ENCODE measurements around the gene FAM24B.
"Not testable (repeated sequence)": the region's sequence is repeated elsewhere in the genome, so short reads cannot be mapped to it uniquely, and the experiment has no call there.

The FAM24B gene

GRCh38 chr10:122875843-122876466 is 3.4 kb downstream of the FAM24B start:
- H3K4me3 ChIP-seq (ENCODE audit: low read length): no peak overlapping the region
- no peaks in the 10 kb centered on the region for H3K27me3 ChIP-seq (ENCODE audit: control insufficient read depth, insufficient read depth, low read length)
- no peak overlapping the region for H3K9ac ChIP-seq (ENCODE audit: low read length)
- H3K36me3 ChIP-seq (ENCODE audit: control insufficient read depth, insufficient read depth, low read length): no peaks in the 10 kb centered on the region
- H3K4me1 ChIP-seq (ENCODE audit: control insufficient read depth, insufficient read depth, low read length): peaks cover 15% of the 10 kb centered on the region
- no peaks in the 10 kb centered on the region for H3K9me3 ChIP-seq (ENCODE audit: control insufficient read depth, low read length)

GRCh38 chr10:122871947-122872346 is 7.4 kb downstream of the FAM24B start:
- H3K4me3 ChIP-seq (ENCODE audit: low read length): not testable (repeated sequence)

GRCh38 chr10:122868768-122869167 is 10.6 kb downstream of the FAM24B start:
- H3K27me3 ChIP-seq (ENCODE audit: control insufficient read depth, insufficient read depth, low read length); H3K9me3 ChIP-seq (ENCODE audit: control insufficient read depth, low read length); H3K4me3 ChIP-seq (ENCODE audit: low read length); H3K9ac ChIP-seq (ENCODE audit: low read length); H3K36me3 ChIP-seq (ENCODE audit: control insufficient read depth, insufficient read depth, low read length); H3K4me1 ChIP-seq (ENCODE audit: control insufficient read depth, insufficient read depth, low read length): not testable (repeated sequence)

More at GRCh38 chr10:122871947-122872346, 7.4 kb downstream of the FAM24B start:
- H3K4me1 ChIP-seq (ENCODE audit: control insufficient read depth, insufficient read depth, low read length): peaks cover 10% of the 10 kb centered on the region
- not testable (repeated sequence) for H3K36me3 ChIP-seq (ENCODE audit: control insufficient read depth, insufficient read depth, low read length); H3K9me3 ChIP-seq (ENCODE audit: control insufficient read depth, low read length); H3K9ac ChIP-seq (ENCODE audit: low read length); H3K27me3 ChIP-seq (ENCODE audit: control insufficient read depth, insufficient read depth, low read length)

GRCh38 chr10:122866757-122867482 is 12.5 kb downstream of the FAM24B start:
- not testable (repeated sequence) for H3K4me3 ChIP-seq (ENCODE audit: low read length); H3K9me3 ChIP-seq (ENCODE audit: control insufficient read depth, low read length); H3K4me1 ChIP-seq (ENCODE audit: control insufficient read depth, insufficient read depth, low read length); H3K9ac ChIP-seq (ENCODE audit: low read length); H3K36me3 ChIP-seq (ENCODE audit: control insufficient read depth, insufficient read depth, low read length); H3K27me3 ChIP-seq (ENCODE audit: control insufficient read depth, insufficient read depth, low read length)

- H3K9me3 ChIP-seq (ENCODE audit: control insufficient read depth, low read length): no peaks in the 10 kb centered on the region
- H3K4me3 ChIP-seq (ENCODE audit: low read length): no peak overlapping the region
- no peak overlapping the region for H3K9ac ChIP-seq (ENCODE audit: low read length)
- H3K27me3 ChIP-seq (ENCODE audit: control insufficient read depth, insufficient read depth, low read length): no peaks in the 10 kb centered on the region
- no peaks in the 10 kb centered on the region for H3K4me1 ChIP-seq (ENCODE audit: control insufficient read depth, insufficient read depth, low read length)
- H3K36me3 ChIP-seq (ENCODE audit: control insufficient read depth, insufficient read depth, low read length): no peaks in the 10 kb centered on the region
Observed at GRCh38 chr10:122864901-122865300, 14.5 kb downstream of the FAM24B start.

GRCh38 chr10:122864194-122864592 is 15.2 kb downstream of the FAM24B start:
- H3K9ac ChIP-seq (ENCODE audit: low read length): no peak overlapping the region
- no peaks in the 10 kb centered on the region for H3K27me3 ChIP-seq (ENCODE audit: control insufficient read depth, insufficient read depth, low read length)
- no peak overlapping the region for H3K4me3 ChIP-seq (ENCODE audit: low read length)
- H3K9me3 ChIP-seq (ENCODE audit: control insufficient read depth, low read length): no peaks in the 10 kb centered on the region
- no peaks in the 10 kb centered on the region for H3K36me3 ChIP-seq (ENCODE audit: control insufficient read depth, insufficient read depth, low read length)
- H3K4me1 ChIP-seq (ENCODE audit: control insufficient read depth, insufficient read depth, low read length): no peaks in the 10 kb centered on the region

- Histone ChIP-seq H3K27me3 (ENCODE audit: control insufficient read depth, insufficient read depth, low read length) (no peaks in the 10 kb centered on the region), H3K4me1 (ENCODE audit: control insufficient read depth, insufficient read depth, low read length) (no peaks in the 10 kb centered on the region), H3K9ac (ENCODE audit: low read length) (no peak overlapping the region), H3K36me3 (ENCODE audit: control insufficient read depth, insufficient read depth, low read length) (no peaks in the 10 kb centered on the region), H3K4me3 (ENCODE audit: low read length) (no peak overlapping the region), H3K9me3 (ENCODE audit: control insufficient read depth, low read length) (no peaks in the 10 kb centered on the region)
Observed at GRCh38 chr10:122863216-122864193, 15.9 kb downstream of the FAM24B start.

GRCh38 chr10:122861711-122862161 is 17.6 kb downstream of the FAM24B start:
- no peaks in the 10 kb centered on the region for H3K4me1 ChIP-seq (ENCODE audit: control insufficient read depth, insufficient read depth, low read length)
- no peaks in the 10 kb centered on the region for H3K27me3 ChIP-seq (ENCODE audit: control insufficient read depth, insufficient read depth, low read length)
- H3K36me3 ChIP-seq (ENCODE audit: control insufficient read depth, insufficient read depth, low read length): no peaks in the 10 kb centered on the region
- no peak overlapping the region for H3K4me3 ChIP-seq (ENCODE audit: low read length)
- H3K9ac ChIP-seq (ENCODE audit: low read length): no peak overlapping the region
- H3K9me3 ChIP-seq (ENCODE audit: control insufficient read depth, low read length): no peaks in the 10 kb centered on the region

GRCh38 chr10:122859527-122859926 is 19.9 kb downstream of the FAM24B start:
- Histone ChIP-seq H3K4me3 (ENCODE audit: low read length) (no peak overlapping the region), H3K27me3 (ENCODE audit: control insufficient read depth, insufficient read depth, low read length) (no peaks in the 10 kb centered on the region), H3K9ac (ENCODE audit: low read length) (no peak overlapping the region), H3K4me1 (ENCODE audit: control insufficient read depth, insufficient read depth, low read length) (no peaks in the 10 kb centered on the region), H3K36me3 (ENCODE audit: control insufficient read depth, insufficient read depth, low read length) (no peaks in the 10 kb centered on the region), H3K9me3 (ENCODE audit: control insufficient read depth, low read length) (no peaks in the 10 kb centered on the region)

- not testable (repeated sequence) for H3K4me3 ChIP-seq (ENCODE audit: low read length); H3K4me1 ChIP-seq (ENCODE audit: control insufficient read depth, insufficient read depth, low read length); H3K9ac ChIP-seq (ENCODE audit: low read length); H3K27me3 ChIP-seq (ENCODE audit: control insufficient read depth, insufficient read depth, low read length); H3K9me3 ChIP-seq (ENCODE audit: control insufficient read depth, low read length); H3K36me3 ChIP-seq (ENCODE audit: control insufficient read depth, insufficient read depth, low read length)
Observed at GRCh38 chr10:122858042-122858441, 21.3 kb downstream of the FAM24B start.

GRCh38 chr10:122856902-122857301 is 22.5 kb downstream of the FAM24B start:
- Histone ChIP-seq H3K4me1 (ENCODE audit: control insufficient read depth, insufficient read depth, low read length) (no peaks in the 10 kb centered on the region), H3K9ac (ENCODE audit: low read length) (no peak overlapping the region), H3K36me3 (ENCODE audit: control insufficient read depth, insufficient read depth, low read length) (no peaks in the 10 kb centered on the region), H3K4me3 (ENCODE audit: low read length) (no peak overlapping the region), H3K27me3 (ENCODE audit: control insufficient read depth, insufficient read depth, low read length) (no peaks in the 10 kb centered on the region), H3K9me3 (ENCODE audit: control insufficient read depth, low read length) (no peaks in the 10 kb centered on the region)

GRCh38 chr10:122855745-122856144 is 23.6 kb downstream of the FAM24B start:
- H3K9ac ChIP-seq (ENCODE audit: low read length): no peak overlapping the region
- no peaks in the 10 kb centered on the region for H3K36me3 ChIP-seq (ENCODE audit: control insufficient read depth, insufficient read depth, low read length)
- no peak overlapping the region for H3K4me3 ChIP-seq (ENCODE audit: low read length)
- no peaks in the 10 kb centered on the region for H3K27me3 ChIP-seq (ENCODE audit: control insufficient read depth, insufficient read depth, low read length)
- no peaks in the 10 kb centered on the region for H3K9me3 ChIP-seq (ENCODE audit: control insufficient read depth, low read length)
- H3K4me1 ChIP-seq (ENCODE audit: control insufficient read depth, insufficient read depth, low read length): no peaks in the 10 kb centered on the region

All from mucosa of stomach (tissue), 1 donor.